Measurements from ENCODE around the gene BRCC3. TPM values are rescaled to one million over a fixed set of nuclear protein-coding genes. Genes with fewer than 3 reads are reported as not detected.
"Not testable (repeated sequence)": the region's sequence is repeated elsewhere in the genome, so short reads cannot be mapped to it uniquely, and the experiment has no call there.

Gene BRCC3
- total RNA-seq, 2 experiments from 2014 or later = 30.0 to 32.5 TPM

DNA sequence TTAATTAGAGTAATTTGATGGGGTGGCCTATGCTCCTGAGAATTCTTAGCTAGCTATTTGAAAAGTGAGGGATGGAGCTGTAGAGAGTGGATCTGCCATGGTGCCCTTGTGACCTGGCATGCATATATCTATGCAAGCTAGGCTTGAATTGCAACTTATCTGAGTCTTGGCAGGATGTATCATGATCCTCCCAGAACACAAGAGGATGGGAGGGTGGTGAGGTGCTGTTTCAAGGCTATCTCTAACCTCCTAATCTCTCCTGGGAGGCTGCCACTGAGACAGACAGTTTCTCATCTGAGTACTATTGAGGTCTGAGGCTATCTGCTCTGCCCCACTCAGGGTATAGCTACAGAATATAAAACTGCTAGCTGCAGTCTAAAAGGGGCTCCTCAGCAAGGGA, 56.6 kb downstream of the BRCC3 start:
- TF ChIP-seq, protein P1, sequence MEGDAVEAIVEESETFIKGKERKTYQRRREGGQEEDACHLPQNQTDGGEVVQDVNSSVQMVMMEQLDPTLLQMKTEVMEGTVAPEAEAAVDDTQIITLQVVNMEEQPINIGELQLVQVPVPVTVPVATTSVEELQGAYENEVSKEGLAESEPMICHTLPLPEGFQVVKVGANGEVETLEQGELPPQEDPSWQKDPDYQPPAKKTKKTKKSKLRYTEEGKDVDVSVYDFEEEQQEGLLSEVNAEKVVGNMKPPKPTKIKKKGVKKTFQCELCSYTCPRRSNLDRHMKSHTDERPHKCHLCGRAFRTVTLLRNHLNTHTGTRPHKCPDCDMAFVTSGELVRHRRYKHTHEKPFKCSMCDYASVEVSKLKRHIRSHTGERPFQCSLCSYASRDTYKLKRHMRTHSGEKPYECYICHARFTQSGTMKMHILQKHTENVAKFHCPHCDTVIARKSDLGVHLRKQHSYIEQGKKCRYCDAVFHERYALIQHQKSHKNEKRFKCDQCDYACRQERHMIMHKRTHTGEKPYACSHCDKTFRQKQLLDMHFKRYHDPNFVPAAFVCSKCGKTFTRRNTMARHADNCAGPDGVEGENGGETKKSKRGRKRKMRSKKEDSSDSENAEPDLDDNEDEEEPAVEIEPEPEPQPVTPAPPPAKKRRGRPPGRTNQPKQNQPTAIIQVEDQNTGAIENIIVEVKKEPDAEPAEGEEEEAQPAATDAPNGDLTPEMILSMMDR (IDR thresholded peaks at IDR 0.05) = no peak
- no peak overlapping the region for H3K4me3 Mint-ChIP-seq
- POLR2A ChIA-PET = no interaction called here
- intact Hi-C loops (cut with micrococcal nuclease) = no loop called here
- no peaks in the 10 kb centered on the region for H3K27me3 Mint-ChIP-seq
- H3K4me1 Mint-ChIP-seq (ENCODE audit: low read depth) = no peaks in the 10 kb centered on the region
- no peak overlapping the region for H3K27ac Mint-ChIP-seq
- no peak for DNase-seq
- peaks cover 17% of the 10 kb centered on the region for H3K9me3 Mint-ChIP-seq
- CTCF ChIA-PET = no interaction called here
- no peak for ATAC-seq
- H3K36me3 Mint-ChIP-seq (ENCODE audit: low read depth) = peaks cover 25% of the 10 kb centered on the region

DNA sequence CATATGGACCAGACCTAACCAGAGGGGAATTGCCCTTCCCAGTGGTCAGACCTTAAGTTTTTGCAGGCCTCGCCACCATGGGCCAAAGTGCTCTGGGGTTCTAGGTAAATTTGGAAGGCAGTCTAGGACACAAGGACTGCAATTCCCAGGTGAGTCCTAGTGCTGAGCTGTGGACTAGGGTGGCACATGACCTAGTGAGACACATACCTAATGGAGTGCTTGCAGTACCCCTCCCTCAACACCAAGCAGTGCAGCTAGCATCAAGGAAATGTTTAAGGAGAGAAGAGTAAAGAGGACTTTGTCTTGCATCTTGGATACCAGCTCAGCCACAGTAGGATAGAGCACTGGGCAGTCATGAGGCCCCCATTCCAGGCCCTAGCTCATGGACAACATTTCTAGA, 60.8 kb downstream of the BRCC3 start:
- Mint-ChIP-seq H3K36me3 (ENCODE audit: low read depth) (peaks cover 2% of the 10 kb centered on the region), H3K4me1 (ENCODE audit: low read depth) (no peaks in the 10 kb centered on the region), H3K27me3 (no peaks in the 10 kb centered on the region), H3K27ac (no peak overlapping the region), H3K4me3 (no peak overlapping the region), H3K9me3 (peaks cover 8% of the 10 kb centered on the region)
- DNase-seq (no peak), ATAC-seq (no peak)
- TF ChIP-seq, protein P1 (IDR thresholded peaks at IDR 0.05) = no peak
- intact Hi-C loops (cut with micrococcal nuclease) = no loop called here
- CTCF ChIA-PET = no interaction called here
- POLR2A ChIA-PET = no interaction called here

DNA sequence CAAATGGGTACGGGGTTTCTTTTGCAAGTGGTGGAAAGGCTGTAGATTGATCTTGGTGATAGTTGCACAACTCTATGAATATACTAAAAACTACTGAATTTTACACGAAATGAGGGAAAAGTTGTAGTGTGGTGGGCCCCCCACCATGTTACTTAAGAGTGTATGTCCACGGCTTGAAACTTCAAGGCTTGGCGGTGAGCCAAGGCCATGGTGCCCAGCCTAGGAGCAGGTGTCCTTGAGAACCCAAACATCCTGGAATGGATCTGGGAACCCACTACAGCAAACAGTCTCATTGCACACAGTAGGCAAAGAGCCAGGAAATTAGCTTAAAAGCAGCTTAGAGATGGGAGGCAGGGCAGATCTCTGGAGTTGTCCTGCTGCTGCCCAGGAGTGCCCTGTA, 62.9 kb downstream of the BRCC3 start:
- DNase-seq = no peak
- Mint-ChIP-seq H3K27ac (no peak overlapping the region), H3K9me3 (peaks cover 6% of the 10 kb centered on the region), H3K4me3 (no peak overlapping the region), H3K36me3 (ENCODE audit: low read depth) (no peaks in the 10 kb centered on the region), H3K27me3 (no peaks in the 10 kb centered on the region), H3K4me1 (ENCODE audit: low read depth) (no peaks in the 10 kb centered on the region)
- TF ChIP-seq, protein P1 (IDR thresholded peaks at IDR 0.05) = no peak
- intact Hi-C loops (cut with micrococcal nuclease) = no loop called here
- ATAC-seq = no peak
- CTCF ChIA-PET = no interaction called here
- POLR2A ChIA-PET = no interaction called here

DNA sequence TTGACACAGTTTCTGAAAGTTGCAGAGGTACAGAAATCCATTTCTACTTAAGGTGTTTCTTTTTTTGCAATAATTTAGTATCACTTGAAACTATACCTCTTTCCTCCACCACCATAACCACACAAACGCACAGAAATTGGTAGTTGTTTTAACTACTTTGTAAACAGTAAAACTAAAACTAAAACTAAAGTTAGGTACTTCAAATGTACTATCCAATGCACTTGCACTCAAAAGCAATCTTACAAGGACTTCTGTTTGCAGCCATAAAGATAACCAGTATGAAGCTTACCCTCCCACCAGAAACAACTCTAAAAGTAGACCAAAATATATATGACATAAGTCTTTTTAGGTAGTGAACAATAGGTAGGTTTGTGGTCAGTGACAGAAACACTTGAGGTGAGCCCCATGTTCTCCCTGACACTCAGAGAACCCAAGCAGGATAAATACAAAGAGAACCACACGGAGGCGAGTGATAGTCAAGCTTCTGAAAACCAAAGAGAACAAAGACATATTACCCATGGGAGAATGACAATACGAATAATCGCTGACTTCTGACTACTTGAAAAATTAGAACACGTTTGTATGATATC, 72.7 kb downstream of the BRCC3 start:
- H3K27me3 Mint-ChIP-seq = no peaks in the 10 kb centered on the region
- no peak for DNase-seq
- no peak overlapping the region for H3K27ac Mint-ChIP-seq
- TF ChIP-seq, protein P1 (IDR thresholded peaks at IDR 0.05) = no peak
- peaks cover 9% of the 10 kb centered on the region for H3K4me1 Mint-ChIP-seq (ENCODE audit: low read depth)
- no peaks in the 10 kb centered on the region for H3K9me3 Mint-ChIP-seq
- no peaks in the 10 kb centered on the region for H3K36me3 Mint-ChIP-seq (ENCODE audit: low read depth)
- intact Hi-C loops (cut with micrococcal nuclease) = loop anchor here (10.0 kb wide), 1 partner anchor 159 kb away; no protein-coding TSS in a partner anchor
- no peak overlapping the region for H3K4me3 Mint-ChIP-seq
- peak; percentile 37 for ATAC-seq
- ChIA-PET POLR2A (no interaction called here), CTCF (no interaction called here)

DNA sequence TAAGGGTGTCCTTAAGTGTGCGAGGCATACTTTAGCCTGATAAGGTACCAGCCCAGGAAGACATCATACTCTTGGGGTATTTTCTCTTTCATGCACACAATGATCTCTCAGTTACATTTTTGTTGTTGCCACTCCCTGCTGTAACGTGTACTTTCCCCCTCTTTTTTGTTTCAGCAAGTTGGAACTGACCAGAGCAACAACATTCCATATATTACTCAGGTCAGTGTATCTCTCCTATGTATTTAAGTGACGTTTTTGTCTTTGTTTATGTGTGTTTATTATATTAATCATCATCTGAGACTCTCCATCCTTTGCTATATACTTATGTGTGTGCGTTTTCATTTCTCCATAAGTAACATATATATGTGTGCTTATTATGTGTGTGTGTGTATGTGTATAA, 73.6 kb downstream of the BRCC3 start:
- TF ChIP-seq, protein P1 (IDR thresholded peaks at IDR 0.05) = no peak
- no peak overlapping the region for H3K4me3 Mint-ChIP-seq
- H3K27ac Mint-ChIP-seq = no peak overlapping the region
- H3K27me3 Mint-ChIP-seq = no peaks in the 10 kb centered on the region
- ATAC-seq (no peak), DNase-seq (no peak)
- CTCF ChIA-PET = no interaction called here
- POLR2A ChIA-PET = no interaction called here
- H3K36me3 Mint-ChIP-seq (ENCODE audit: low read depth) = no peaks in the 10 kb centered on the region
- peaks cover 9% of the 10 kb centered on the region for H3K4me1 Mint-ChIP-seq (ENCODE audit: low read depth)
- intact Hi-C loops (cut with micrococcal nuclease) = loop anchor here (10.0 kb wide), 1 partner anchor 160 kb away; no protein-coding TSS in a partner anchor
- H3K9me3 Mint-ChIP-seq = no peaks in the 10 kb centered on the region

DNA sequence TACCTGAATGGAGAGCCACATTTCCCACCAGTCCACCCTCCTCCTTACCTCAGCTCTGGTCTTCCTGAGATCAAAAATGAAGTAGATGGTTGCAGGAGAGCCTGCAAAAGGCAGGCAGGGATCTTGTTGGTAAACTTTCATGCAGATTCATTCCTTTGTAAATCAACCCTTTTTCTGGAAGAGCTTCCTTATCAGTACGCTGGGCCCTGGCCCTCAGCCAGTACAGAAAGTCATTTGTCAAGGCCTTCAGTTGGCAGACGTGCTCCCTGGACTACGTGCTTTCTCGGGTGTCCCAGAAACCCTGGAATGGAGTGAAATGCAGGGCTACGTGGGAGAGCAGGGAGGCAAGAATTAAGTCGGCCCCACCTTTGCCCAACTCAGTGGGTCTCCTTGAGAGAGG, 76.3 kb downstream of the BRCC3 start:
- intact Hi-C loops (cut with micrococcal nuclease) = loop anchor here (10.0 kb wide), 1 partner anchor 163 kb away; no protein-coding TSS in a partner anchor
- H3K4me1 Mint-ChIP-seq (ENCODE audit: low read depth); POLR2A ChIA-PET; H3K27me3 Mint-ChIP-seq; H3K27ac Mint-ChIP-seq; H3K36me3 Mint-ChIP-seq (ENCODE audit: low read depth); ATAC-seq; H3K4me3 Mint-ChIP-seq; DNase-seq; CTCF ChIA-PET; H3K9me3 Mint-ChIP-seq: not testable (repeated sequence)

DNA sequence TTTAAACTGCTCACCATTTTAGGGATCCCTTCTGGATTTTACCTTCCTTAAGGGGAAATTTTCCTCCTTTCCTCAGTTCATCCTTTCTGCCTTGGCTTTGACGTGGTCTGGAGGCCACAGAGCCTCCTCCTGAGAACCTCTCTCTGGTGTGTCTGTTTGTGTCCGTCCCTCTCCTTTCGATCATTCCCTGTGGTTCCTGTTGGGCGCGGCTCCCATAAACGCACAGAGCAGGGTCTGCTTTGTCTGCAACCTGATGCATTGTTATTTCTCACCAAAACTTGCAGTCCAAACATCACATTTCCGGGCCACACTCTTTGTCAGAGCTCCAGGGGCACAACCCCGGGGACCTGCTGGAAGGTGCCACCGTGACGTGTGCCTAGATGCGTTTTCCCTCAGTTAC, 76.9 kb downstream of the BRCC3 start:
- H3K4me3 Mint-ChIP-seq; ATAC-seq; H3K9me3 Mint-ChIP-seq; POLR2A ChIA-PET; H3K36me3 Mint-ChIP-seq (ENCODE audit: low read depth); H3K4me1 Mint-ChIP-seq (ENCODE audit: low read depth); H3K27me3 Mint-ChIP-seq; H3K27ac Mint-ChIP-seq; DNase-seq: not testable (repeated sequence)
- intact Hi-C loops (cut with micrococcal nuclease) = loop anchor here (10.0 kb wide), 1 partner anchor 163 kb away; no protein-coding TSS in a partner anchor
- CTCF ChIA-PET = interaction anchor here (0.7 to 1.8 kb wide), 11 partner anchors 7 to 230 kb away, joined by 3 to 8 read pairs (median 4); no protein-coding TSS in a partner anchor
